Transverse colon (tissue), 3 donors: ENCODE data around the gene EDDM13.

Experiments
- CTCF ChIP-seq, 5 experiments: fragments of 200-600 bp in 3 of 5; fragments of 450-650 bp in 2 of 5; sonication (generic) in 3 of 5; IDR thresholded peaks; 1 replicate in 2 of 5; 2 replicates in 3 of 5; pipeline ENCODE4 v1.5.1; 2016 to 2017; ENCODE audit warnings: antibody characterized with exemption in 5 of 5, inconsistent platforms in 3 of 5, mild to moderate bottlenecking in 2 of 5, moderate library complexity in 1 of 5
- EP300 ChIP-seq: sonication (generic); formaldehyde crosslinking; IDR thresholded peaks from one replicate; pipeline ENCODE4 v1.6.1; 2017; ENCODE audit warnings: antibody characterized with exemption, low read depth
- POLR2A ChIP-seq: fragments of 450-650 bp; IDR thresholded peaks from one replicate; pipeline ENCODE4 v1.6.1; 2016; ENCODE audit warnings: antibody characterized with exemption, mild to moderate bottlenecking, moderate library complexity

- TF ChIP-seq EP300 (no peak), CTCF (IDR thresholded peaks at IDR 0.05) (no peak), POLR2A (no peak)
Observed at GRCh38 chr19:56314018-56314380, 41.5 kb downstream of the EDDM13 start.
